ENCODE data around the gene PTPN1. TPM values are rescaled to one million over a fixed set of nuclear protein-coding genes. Genes with fewer than 3 reads are reported as not detected.

The PTPN1 gene
- total and polyA plus RNA-seq, 2 of the 13 experiments (the other 11 are each of a cell fraction or from before 2014, with no cell fraction given), result 17.7 to 37.2 TPM

- TF ChIP-seq, protein P1, sequence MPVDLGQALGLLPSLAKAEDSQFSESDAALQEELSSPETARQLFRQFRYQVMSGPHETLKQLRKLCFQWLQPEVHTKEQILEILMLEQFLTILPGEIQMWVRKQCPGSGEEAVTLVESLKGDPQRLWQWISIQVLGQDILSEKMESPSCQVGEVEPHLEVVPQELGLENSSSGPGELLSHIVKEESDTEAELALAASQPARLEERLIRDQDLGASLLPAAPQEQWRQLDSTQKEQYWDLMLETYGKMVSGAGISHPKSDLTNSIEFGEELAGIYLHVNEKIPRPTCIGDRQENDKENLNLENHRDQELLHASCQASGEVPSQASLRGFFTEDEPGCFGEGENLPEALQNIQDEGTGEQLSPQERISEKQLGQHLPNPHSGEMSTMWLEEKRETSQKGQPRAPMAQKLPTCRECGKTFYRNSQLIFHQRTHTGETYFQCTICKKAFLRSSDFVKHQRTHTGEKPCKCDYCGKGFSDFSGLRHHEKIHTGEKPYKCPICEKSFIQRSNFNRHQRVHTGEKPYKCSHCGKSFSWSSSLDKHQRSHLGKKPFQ (CRISPR knock-in tag; IDR thresholded peaks at IDR 0.05; ENCODE audit: insufficient replicate concordance), result peak; percentile 32
- TF ChIP-seq ZNF660 (CRISPR knock-in tag; IDR thresholded peaks at IDR 0.05; ENCODE audit: borderline replicate concordance, low read depth) (no peak; the same call in 1 of the 2 replicates), NFYC (CRISPR knock-in tag; IDR thresholded peaks at IDR 0.05) (no peak; the same call in 1 of the 2 replicates), CENPT (CRISPR knock-in tag; IDR thresholded peaks at IDR 0.05; ENCODE audit: low read depth) (no peak), ZMAT3 (CRISPR knock-in tag; conservative IDR thresholded peaks at IDR 0.05) (0 out of 2 replicates have a peak, but pooled peaks have one; percentile 1), ZBTB26 (CRISPR knock-in tag; IDR thresholded peaks at IDR 0.05; ENCODE audit: borderline replicate concordance) (no peak), ZXDC (CRISPR knock-in tag; IDR thresholded peaks at IDR 0.05) (no peak), SATB2 (CRISPR knock-in tag; IDR thresholded peaks at IDR 0.05) (no peak), ZNF318 (CRISPR knock-in tag; IDR thresholded peaks at IDR 0.05) (no peak), REPIN1 (CRISPR knock-in tag; IDR thresholded peaks at IDR 0.05; ENCODE audit: borderline replicate concordance, low read depth) (no peak)
- TF ChIP-seq, protein P2, sequence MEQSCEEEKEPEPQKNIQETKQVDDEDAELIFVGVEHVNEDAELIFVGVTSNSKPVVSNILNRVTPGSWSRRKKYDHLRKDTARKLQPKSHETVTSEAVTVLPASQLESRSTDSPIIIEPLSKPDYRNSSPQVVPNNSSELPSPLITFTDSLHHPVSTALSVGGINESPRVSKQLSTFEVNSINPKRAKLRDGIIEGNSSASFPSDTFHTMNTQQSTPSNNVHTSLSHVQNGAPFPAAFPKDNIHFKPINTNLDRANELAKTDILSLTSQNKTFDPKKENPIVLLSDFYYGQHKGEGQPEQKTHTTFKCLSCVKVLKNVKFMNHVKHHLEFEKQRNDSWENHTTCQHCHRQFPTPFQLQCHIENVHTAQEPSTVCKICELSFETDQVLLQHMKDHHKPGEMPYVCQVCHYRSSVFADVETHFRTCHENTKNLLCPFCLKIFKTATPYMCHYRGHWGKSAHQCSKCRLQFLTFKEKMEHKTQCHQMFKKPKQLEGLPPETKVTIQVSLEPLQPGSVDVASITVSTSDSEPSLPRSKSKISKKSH (CRISPR knock-in tag; IDR thresholded peaks at IDR 0.05; ENCODE audit: borderline replicate concordance), result peak; percentile 5; the same call in 1 of the 2 replicates
Measured at GRCh38 chr20:50510706-50511542, 741 bp downstream of the PTPN1 start (continued).
